Measurements from ENCODE around the gene CLOCK.

GRCh38 chr4:55406545-55406944 lies 140.2 kb downstream of the CLOCK start:
- no peak for TF ChIP-seq CTCF (CRISPR knock-in tag; IDR thresholded peaks at IDR 0.05)
- TF ChIP-seq ATF4 (CRISPR knock-in tag; IDR thresholded peaks at IDR 0.05) = no peak
- TF ChIP-seq TBP (CRISPR knock-in tag; IDR thresholded peaks at IDR 0.05) = no peak
- TF ChIP-seq PRPF4 (IDR thresholded peaks at IDR 0.05; ENCODE audit: low read depth, low read length, poor library complexity, severe bottlenecking) = no peak
- TF ChIP-seq ZNF160 (CRISPR knock-in tag; IDR thresholded peaks at IDR 0.05) = no peak
